ENCODE results near the gene DOCK8. TPM values are rescaled to one million over a fixed set of nuclear protein-coding genes. Genes with fewer than 3 reads are reported as not detected.

DOCK8 gene
- polyA plus RNA-seq, 1 donor = 15.2 TPM

DNA sequence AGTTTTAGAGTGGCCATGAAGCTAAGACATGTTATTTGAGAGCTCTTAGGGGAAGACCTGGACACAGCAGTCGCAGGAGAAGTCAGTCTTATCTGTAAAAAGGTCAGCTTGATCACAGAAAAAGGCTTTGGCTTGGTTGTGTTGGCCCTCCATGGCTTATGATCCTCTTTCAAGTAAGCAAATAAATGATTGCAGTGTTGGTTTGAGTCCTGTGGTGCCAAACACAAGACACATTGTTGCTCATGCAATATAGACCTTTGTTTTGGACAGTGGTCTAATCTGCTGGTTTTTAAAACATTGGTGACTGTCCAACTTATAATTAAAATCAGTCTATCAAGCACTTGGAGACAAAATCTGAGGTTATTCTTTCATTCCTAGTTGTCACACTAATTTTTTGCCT is 54.0 kb downstream of the DOCK8 start:
- DNase-seq = no peak

DNA sequence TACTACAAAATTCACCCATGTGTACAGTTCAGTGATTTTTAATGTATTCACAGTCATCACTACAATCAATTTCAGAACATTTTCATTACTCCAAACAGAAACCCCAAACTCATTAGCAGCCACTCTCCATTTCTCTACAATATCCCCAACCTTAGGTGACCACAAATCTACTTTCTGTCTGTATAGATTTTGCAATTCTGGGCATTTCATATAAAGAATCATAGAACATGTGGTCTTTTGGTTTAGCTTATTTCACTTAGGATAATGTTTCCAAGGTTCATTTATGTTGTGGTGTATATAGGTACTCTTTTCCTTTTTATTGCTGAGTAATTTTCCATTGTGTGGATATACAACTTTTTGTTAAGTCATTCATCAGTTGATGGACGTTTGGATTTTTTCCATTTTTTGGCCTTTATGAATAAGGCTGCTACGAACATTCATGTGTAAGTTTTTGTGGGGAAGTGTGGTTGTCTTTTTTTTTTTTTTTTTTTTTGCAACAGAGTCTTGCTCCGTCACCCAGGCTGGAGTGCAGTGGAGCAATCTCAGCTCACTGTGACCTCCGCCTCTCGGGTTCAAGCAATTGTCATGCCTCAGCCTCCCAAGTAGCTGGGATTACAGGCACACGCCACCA is 54.5 kb downstream of the DOCK8 start:
- no peak for DNase-seq

DNA sequence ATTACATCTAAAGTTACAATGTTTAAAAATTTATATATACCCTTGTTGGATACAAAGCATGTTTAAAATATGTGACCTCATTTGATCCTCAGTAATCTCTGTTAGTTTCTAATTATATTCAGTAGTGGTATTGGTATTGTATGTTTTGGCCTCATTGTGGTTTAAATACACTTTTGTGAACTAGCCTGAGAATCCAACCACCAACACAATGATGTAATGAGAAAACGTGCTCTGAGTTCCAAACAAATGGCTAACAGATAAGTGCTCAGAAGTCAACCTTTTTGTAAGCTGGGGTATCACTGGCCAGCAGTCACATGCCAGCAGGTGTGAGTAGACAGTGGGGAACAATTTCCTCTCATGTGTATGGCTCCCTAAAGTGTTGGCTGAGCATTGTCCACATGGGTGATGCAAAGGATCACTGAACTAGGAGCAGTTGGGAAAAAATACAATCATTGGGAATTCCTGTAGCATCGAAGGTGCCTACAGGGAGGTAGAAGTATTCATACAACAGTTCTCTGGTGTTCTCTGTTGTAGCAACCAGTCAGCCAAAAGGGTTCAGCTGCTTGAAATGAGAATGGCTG is 56.1 kb downstream of the DOCK8 start:
- DNase-seq = no peak

DNA sequence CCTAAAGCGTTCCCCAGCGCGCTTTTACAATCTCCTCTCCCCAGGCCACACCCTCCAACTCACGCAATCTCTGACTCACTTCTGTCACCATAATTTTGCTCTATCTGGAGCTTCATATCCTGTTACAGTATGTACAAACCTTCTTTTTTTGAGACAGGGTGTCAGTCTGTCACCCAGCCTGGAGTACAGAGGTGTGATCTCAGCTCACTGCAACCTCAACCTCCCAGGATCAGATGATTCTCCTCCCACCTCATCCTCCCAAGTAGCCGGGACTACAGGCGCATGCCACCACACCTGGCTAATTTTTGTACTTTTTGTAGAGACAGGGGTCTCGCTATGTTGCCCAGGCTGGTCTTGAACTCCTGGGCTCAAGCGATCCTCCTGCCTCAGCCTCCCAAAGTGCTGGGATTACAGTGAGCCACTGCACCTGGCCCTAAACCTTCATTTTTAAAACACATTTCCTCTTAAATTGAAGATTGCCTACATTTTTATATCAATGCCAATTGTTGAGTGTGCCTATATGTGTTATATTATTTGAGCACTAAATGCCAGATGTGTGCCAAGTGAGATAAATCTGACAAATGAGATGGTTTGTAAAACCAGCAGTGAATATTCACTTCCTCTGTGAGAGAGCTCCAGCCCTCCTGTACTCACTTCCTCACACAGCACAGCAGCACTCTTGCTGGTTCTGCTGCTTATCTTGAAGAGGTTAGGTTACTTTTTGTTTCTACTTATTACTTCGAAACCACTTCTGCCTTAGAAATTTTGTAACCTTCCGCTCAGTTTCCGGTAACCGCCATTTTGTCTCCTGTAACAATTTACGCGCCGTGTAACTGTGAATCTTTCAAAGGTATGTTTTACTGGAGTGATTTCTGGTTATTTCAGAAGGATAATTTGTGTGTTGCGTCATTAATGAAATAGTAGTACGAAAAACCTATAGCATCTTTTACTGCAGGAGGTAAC is 57.9 kb downstream of the DOCK8 start:
- no peak for DNase-seq

DNA sequence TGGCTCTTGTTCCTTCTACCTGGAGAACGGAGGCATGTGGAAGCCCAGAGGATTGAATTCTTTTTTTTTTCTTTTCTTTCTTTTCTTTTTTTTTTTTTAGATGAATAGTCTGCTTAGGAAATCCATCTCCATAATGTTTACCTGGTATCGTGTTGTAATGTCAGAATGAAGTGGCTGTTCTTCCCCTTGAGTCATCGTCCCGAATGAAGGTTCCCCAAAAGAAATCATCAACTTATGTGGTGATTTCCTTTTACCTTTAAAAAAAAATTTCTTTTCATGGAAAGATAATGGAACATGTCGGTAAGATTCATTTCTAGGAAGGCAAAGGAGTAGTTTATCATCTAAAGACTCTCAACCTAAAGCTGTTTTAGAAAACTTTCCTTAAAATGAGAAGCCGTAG is 59.7 kb downstream of the DOCK8 start:
- DNase-seq = no peak

DNA sequence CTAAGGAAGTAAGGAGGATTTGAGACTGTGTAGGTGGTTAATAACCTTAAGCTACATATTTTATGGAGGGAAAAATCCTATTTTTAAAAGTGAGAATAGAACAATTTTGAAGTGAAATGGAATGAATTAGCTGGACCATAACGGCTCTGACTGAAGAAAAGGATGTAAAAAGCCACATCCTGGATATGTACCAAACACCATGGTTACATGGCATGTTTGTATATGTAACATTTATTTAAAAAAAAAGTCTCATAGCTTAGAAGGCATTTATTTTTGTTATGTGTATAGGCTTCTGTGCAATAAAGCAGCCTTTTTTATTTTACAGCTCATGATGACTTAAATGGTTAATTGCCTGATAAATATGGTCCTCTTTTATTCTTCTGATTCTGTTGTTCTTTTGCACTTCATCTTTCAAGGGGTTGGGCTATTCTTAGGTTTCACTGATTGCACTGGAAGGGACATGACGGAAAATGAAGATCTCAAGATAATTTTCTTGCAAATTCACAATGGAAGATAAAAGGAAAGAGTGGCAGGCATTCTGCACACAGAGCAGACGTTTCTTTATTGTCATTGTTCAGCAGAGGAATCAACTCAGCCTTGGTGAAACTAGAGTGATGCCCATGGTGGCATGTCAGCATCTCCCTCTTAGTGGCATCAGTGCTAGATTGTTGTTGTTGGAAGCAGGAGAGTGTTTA is 63.1 kb downstream of the DOCK8 start:
- no peak for DNase-seq

DNA sequence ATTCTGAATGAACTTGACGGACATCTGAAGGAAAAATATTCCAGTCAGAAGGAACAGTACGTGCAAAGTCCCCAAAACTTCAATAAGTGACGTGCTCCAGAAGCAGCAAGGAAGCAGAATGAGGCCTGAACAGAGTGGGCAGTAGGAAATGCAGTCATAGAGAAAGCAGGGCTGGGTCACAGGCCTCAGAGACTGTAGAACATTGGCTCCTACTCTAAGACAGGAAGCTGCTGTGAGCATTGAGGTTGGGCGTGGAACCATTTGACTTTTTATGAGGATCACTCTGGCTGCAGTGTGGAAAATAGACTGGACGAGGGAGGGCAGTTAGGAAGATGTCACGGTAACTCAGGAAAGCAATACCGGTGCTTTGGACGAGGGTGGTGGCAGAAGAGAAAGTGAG is 64.0 kb downstream of the DOCK8 start:
- no peak for DNase-seq

DNA sequence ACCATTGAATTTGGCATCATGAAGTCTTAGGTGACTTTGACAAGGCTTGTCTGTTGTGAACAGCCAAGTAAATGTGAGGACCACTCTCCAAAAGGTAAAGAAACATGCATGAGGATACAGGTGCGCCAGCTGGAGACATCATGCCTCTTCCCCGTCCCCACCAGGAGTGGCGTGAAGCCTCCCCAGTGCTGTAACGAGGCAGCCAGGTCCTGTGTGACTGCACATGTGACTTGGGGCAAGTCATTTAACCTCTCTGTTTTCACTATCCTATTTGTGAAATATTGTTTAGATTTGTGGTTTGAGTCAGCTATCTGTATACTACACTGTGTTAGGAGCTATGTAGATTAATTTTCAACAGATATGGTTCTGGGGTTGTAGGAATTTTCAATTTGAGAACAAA is 65.0 kb downstream of the DOCK8 start:
- DNase-seq = no peak

DNA sequence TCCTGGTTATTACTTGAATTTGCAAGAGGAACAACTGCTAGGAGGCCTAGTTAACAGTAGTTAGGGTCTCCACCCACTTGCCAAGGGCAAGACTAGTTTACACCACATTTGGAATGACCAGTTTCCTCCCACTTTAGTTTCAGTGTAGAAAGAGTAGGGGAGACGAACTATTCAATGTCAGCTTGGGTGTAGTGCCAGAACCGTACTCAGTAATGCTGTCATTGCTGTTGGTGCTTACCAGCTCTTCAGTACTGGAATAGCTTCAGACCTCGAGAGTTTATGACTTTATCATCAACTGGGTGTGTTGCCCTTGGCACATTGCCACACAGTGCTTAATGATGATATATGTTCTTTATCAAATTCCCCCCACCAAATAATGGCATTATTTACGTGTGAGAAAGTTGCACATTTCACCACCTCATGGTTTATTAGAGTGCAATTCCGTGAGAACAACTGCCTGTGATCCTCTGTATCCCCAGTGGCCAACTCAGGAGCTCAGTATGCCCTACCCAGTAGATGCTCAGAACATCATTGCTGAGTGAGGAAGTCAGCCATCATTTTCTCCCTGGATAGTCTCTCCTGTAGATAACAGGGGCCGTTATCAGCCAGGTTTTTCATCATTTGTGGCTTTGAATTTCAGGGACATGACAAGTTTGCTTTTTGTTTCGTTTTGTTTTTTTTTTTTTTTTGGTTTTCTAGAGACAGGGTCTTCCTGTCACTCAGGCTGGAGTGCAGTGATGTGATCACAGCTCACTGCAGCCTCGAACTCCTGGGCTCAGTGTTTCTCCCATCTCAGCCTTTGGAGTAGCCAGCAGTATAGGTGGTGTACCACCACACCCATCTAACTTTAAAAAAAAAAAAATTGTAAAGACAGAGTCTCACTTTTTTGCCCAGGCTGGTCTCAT is 67.3 kb downstream of the DOCK8 start:
- no peak for DNase-seq

DNA sequence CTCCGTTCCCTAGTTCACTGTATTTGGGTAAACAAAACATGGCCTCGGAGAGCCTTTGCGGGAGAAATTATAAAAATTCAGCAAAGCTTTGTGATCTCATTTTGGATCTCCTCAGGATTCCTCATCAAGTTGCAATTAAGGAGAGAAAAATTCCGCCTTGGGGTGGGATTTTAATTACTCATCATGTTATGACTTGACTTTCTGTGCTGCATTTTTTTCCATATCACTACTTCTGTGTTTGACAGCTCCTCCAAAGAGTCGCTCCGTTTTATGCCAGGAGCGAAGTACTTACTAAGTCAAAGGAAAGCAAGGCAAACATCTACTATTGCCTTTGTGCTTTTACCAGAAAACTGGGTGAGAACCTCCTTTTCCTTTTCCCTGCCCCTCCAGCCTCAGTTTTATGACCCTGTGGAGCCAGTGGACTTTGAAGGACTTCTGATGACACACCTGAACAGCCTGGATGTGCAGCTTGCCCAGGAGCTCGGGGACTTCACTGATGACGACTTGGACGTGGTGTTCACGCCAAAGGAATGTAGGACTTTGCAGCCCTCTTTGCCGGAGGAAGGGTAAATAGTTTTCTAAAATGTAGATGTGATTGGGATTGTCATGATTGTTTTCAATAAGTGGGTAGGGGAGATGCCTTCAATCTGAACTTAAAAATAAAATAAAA is 71.5 kb downstream of the DOCK8 start:
- no peak for DNase-seq

DNA sequence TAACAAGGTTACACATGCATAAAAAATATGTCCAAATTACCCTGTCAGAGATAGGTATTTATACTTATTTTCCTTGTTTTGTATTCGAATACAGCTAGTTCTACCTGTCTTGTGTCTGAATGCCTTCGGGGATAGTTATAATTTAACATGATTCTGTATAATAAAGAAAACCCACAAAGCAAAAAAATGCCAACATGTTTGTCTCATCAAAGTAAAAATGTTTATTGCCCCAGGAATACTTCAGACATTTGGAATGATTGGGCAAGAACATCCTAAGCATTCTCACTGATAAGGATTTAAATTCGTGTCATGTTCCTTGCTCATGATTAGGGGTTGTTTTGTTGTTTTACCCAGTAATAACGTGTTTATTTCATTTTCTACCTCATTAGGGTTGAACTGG is 74.5 kb downstream of the DOCK8 start:
- DNase-seq = no peak

DNA sequence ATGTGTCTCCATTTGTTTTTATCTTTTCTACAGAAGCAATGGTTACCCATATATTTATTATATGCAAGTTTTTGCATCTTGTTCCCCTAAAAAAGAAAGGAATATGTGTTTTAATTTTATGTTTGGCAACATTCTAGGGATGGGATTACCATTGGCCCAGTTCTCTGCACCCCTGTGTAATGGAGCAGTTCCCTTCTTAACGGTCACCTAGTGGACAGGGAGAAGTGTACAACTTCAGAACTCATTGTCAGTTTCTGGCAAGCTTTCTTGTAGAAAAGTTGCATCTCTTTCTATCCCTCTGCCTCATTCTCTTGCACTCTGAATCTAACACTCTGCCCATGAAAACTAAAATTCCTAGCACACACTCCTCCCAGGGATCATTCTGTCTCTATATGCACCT is 78.2 kb downstream of the DOCK8 start:
- DNase-seq = no peak

DNA sequence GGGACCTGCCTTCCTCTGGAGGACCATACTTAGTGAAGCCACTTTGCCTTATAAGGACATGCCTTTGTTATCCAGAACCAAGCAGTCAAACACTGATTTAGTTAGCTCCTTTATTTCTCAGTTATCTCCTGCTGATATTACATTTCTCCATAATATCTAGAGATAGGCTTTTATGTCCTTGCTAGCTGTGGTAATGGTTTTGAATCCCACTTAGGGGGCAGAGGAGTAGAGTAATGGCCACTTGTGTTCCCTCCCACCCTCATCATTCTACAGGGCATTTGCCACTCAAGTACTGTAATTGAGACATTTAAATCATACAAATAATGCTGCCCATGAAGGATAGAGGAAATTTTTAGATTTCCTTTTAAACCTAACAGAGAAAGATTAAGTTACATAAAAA is 80.9 kb downstream of the DOCK8 start:
- DNase-seq = no peak

DNA sequence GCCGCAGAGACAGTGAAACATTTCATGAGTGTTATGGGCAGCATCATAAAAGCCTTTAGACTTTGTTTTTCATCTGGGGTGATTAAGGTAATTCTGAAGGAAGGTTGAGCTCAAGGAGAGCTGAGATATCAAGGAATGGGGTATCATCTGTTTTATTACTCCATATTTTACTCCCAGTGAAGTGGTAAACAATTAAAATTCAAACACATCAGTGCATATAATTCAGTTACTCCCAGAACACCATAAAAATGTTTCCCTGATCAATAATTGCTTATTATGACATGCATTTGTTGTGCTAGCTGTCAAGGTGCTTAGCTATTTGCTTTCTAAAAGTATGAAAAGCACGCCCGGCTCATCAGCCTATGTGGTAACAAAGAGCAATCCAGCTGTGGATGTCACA is 81.7 kb downstream of the DOCK8 start:
- DNase-seq = no peak

DNA sequence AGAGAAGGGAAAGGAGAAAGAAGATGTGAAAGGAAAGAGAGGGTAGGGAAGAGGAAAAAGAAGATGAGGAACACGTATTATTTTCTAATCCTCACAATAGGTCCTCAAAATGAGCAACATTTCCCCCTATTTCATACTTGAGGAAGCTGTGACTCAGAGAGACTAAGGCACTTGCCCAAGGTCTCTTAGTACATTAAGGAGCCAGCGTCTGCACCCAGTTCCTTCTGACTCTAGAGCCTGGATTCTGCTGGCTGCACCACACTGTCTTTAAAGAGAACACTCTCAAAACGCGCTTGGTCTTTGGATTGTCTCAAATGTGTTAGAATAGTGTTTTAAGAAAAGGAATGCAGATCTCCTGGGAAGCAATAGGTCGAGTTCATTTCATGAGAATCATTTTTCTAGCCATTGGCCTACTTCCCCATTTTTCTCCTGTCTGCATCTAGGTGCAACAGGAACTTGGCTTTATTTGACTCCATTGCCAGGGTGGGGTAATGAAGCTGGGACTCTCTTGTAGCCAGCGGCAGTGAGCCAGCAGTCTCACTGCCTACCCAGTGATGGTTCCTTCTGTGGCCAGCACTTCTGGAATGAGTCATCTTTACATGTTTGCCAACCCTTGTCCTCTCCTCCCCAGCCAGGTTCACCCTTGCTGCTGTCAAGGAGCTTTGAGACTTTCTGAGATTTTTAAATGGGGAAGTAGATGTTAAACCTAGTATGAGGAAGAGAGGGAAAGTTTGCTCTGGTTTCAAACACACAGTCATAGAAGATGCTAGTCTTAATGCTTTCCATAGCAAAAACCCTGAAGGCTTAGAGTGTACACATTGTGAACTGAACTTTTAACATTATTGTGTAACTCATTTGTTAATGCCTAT is 82.7 kb downstream of the DOCK8 start:
- no peak for DNase-seq

DNA sequence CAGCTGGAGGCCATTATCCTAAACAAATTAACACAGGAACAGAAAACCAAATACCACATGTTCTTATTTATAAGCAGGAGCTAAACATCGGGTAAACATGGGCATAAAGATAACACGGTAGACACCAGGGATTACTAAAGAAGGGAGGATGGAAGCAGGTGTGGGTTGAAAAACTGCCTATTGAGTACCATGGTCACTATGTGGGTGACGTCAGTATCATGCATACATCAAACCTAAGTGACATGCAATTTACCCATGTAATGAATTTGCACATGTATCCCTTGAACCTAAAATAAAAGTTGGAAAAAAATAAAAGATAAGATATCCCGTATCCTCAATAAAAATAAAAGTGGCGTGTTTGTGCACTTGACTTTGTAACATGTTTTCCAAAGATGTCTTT is 88.8 kb downstream of the DOCK8 start:
- DNase-seq = no peak

DNA sequence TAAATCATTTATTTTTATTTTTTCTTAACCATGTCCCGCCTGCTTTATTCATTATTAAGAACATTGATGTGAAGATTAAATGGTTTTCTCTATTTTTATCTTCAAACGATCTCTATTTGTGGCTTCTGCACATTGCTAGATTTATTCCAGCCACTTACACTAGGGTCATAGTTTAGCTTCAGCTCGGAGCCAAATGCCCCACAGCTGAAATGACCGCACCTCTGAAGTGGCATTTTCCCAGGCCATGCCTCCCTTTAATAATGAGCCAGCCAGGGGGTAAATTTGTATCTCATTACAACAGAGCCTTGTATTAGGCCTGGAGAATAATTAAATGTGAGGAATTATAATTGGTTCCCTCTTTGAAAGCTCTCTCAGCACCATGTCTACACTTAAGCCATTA is 89.4 kb downstream of the DOCK8 start:
- DNase-seq = no peak

DNA sequence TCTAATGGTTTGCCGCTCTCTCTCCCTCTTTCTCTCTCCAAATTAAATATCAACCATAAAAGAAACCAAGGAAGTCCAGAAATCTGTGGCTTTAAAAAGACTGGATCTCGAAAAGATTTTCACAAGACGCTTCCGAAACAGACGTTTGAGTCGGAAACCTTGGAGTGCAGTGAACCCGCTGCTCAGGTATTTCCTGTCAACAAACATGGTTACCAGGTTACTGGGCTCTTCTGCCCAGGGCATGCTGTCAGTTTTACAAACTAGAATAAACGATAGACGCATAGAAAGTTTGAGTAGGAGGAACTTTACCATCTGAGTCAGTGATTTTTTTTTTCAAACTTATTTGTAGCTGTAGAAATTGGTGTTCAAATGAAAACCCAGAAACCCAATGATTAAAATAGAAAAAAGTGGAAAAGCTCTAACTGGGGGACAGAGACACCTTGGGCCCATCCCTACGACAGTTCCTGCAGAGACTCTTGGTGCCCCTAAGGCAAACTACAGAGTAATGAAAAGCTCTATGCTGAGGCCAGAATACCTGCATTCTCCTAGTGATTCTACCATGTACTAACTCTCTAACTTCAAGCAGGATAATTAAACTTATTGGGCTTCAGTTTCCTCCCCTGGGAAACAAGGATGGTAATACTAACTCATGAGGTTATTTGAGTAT is 90.0 kb downstream of the DOCK8 start:
- no peak for DNase-seq

DNA sequence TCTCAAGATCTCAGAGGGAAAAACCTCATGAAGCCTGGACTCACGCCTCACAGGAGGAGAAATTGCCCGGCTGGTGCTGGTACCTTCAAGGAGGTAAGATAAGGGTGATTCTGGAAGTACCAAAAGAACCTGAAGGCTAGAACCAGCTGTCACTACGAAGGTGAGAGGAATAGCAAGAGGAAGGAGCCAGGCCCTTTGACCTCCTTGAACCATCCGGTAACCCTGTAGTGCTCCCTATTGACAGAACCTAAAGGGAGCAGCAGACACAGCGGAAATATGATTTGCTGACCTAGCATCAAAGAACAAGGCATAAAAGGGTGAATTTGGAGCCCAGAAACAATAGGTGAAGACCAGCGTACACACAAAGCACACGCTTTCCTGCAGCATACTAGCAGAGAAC is 92.2 kb downstream of the DOCK8 start:
- no peak for DNase-seq

All from left kidney (tissue), 2 donors.